OCI-LY1 (cell line): ENCODE results near the gene PLPP1.

Experiments
- H2AFZ ChIP-seq: fragments of 200-600 bp; sonication (generic), shearing (Covaris generic); 2 replicates; pipeline ENCODE4 v1.6.0; 2014; ENCODE audit warnings: antibody characterized with exemption, mild to moderate bottlenecking, low read length
- H3F3A ChIP-seq: fragments of 200-600 bp; sonication (generic), shearing (Covaris generic); 2 replicates; pipeline ENCODE4 v1.6.0; 2014; ENCODE audit warnings: mild to moderate bottlenecking, antibody characterized with exemption, low read length, moderate library complexity; ENCODE audit not compliant: insufficient read depth
- H3K27ac ChIP-seq: fragments of 200-600 bp; sonication (generic); 2 replicates; pipeline ENCODE4 v1.5.1; 2014; ENCODE audit warnings: low read length, mixed run types, mild to moderate bottlenecking, low read depth; ENCODE audit not compliant: poor library complexity, severe bottlenecking
- H3K27me3 ChIP-seq: fragments of 200-600 bp; sonication (generic); 2 replicates; pipeline ENCODE4 v1.6.0; 2014; ENCODE audit warnings: antibody characterized with exemption, mild to moderate bottlenecking, low read length, moderate library complexity; ENCODE audit not compliant: insufficient read depth
- H3K36me3 ChIP-seq: fragments of 200-600 bp; sonication (generic); 2 replicates; pipeline ENCODE4 v1.6.1; 2014; ENCODE audit warnings: mild to moderate bottlenecking, antibody characterized with exemption, low read length, moderate library complexity, mixed read lengths; ENCODE audit not compliant: insufficient read depth
- H3K4me1 ChIP-seq: fragments of 200-600 bp; sonication (generic); 2 replicates; pipeline ENCODE4 v1.5.1; 2014; ENCODE audit warnings: mild to moderate bottlenecking, low read length, moderate library complexity; ENCODE audit not compliant: insufficient read depth, severe bottlenecking
- H3K4me2 ChIP-seq: fragments of 200-600 bp; sonication (generic), shearing (Covaris generic); 2 replicates; pipeline ENCODE4 v1.6.1; 2014; ENCODE audit warnings: low read length
- H3K4me3 ChIP-seq: fragments of 200-600 bp; sonication (generic); 2 replicates; pipeline ENCODE4 v1.5.1; 2014; ENCODE audit warnings: low read length, low read depth, mild to moderate bottlenecking, mixed read lengths; ENCODE audit not compliant: poor library complexity, severe bottlenecking
- H3K79me2 ChIP-seq: fragments of 200-600 bp; shearing (Covaris generic); 2 replicates; pipeline ENCODE4 v1.6.1; 2016; ENCODE audit warnings: mixed run types, low read length, mixed read lengths; ENCODE audit not compliant: insufficient read depth
- H3K9ac ChIP-seq: fragments of 200-600 bp; sonication (generic), shearing (Covaris generic); 2 replicates; pipeline ENCODE4 v1.6.1; 2014; ENCODE audit warnings: mild to moderate bottlenecking, low read length, mixed read lengths
- H3K9me2 ChIP-seq: fragments of 200-600 bp; sonication (generic), shearing (Covaris generic); 2 replicates; pipeline ENCODE4 v1.6.1; 2014; ENCODE audit warnings: low read depth, mild to moderate bottlenecking, low read length, mixed read lengths
- H3K9me3 ChIP-seq: fragments of 200-600 bp; shearing (Covaris generic); 2 replicates; pipeline ENCODE4 v1.6.1; 2014; ENCODE audit warnings: low read length, mixed read lengths
- H4K20me1 ChIP-seq: fragments of 200-600 bp; sonication (generic), shearing (Covaris generic); 2 replicates; pipeline ENCODE4 v1.6.0; 2016; ENCODE audit warnings: mild to moderate bottlenecking, low read length; ENCODE audit not compliant: insufficient read depth
- EZH2 ChIP-seq: fragments of 200-600 bp; sonication (generic), shearing (Covaris generic); IDR thresholded peaks from 2 replicates; pipeline ENCODE4 v1.8.0; 2017; ENCODE audit warnings: borderline replicate concordance, mixed run types, mild to moderate bottlenecking, antibody characterized with exemption, low read length, moderate library complexity, mixed read lengths
- TF ChIP-seq, protein P1 (sequence below): fragments of 200-600 bp; sonication (generic), shearing (Covaris generic); IDR thresholded peaks from 2 replicates; pipeline ENCODE4 v1.5.1; 2017; ENCODE audit warnings: mild to moderate bottlenecking, antibody characterized with exemption, low read length, moderate library complexity, mixed read lengths

PLPP1 gene

DNA sequence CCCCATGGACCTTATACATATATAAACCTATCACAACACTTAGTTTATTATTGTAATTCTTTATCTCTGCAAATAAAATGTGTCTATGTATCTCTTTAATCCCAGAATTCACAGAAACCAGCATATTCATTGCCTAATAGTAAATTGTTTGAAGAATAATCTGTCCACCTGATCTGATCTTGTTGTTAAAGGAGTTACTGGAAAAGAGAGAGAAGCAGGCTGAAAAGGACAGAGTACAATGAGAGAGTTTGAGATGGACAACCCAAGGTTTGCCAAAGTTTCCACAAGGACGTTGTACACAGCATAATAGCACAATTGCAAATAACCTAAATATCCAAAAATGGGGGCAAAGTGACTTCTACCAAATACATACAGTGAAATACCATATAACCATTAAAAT is 23.8 kb downstream of the PLPP1 start:
- Histone ChIP-seq H3K9me3 (no peaks in the 10 kb centered on the region), H3K27me3 (no peaks in the 10 kb centered on the region), H3K4me3 (no peak overlapping the region), H3K9me2 (no peaks in the 10 kb centered on the region), H4K20me1 (no peaks in the 10 kb centered on the region; the same call in 1 of the 2 replicates), H3K4me2 (no peak overlapping the region), H3K27ac (no peak overlapping the region), H3K4me1 (no peaks in the 10 kb centered on the region), H3K9ac (no peak overlapping the region), H3K36me3 (no peaks in the 10 kb centered on the region), H3F3A (no peaks in the 10 kb centered on the region), H2AFZ (no peak overlapping the region), H3K79me2 (no peaks in the 10 kb centered on the region)
- TF ChIP-seq, protein P1, sequence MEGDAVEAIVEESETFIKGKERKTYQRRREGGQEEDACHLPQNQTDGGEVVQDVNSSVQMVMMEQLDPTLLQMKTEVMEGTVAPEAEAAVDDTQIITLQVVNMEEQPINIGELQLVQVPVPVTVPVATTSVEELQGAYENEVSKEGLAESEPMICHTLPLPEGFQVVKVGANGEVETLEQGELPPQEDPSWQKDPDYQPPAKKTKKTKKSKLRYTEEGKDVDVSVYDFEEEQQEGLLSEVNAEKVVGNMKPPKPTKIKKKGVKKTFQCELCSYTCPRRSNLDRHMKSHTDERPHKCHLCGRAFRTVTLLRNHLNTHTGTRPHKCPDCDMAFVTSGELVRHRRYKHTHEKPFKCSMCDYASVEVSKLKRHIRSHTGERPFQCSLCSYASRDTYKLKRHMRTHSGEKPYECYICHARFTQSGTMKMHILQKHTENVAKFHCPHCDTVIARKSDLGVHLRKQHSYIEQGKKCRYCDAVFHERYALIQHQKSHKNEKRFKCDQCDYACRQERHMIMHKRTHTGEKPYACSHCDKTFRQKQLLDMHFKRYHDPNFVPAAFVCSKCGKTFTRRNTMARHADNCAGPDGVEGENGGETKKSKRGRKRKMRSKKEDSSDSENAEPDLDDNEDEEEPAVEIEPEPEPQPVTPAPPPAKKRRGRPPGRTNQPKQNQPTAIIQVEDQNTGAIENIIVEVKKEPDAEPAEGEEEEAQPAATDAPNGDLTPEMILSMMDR = no peak

DNA sequence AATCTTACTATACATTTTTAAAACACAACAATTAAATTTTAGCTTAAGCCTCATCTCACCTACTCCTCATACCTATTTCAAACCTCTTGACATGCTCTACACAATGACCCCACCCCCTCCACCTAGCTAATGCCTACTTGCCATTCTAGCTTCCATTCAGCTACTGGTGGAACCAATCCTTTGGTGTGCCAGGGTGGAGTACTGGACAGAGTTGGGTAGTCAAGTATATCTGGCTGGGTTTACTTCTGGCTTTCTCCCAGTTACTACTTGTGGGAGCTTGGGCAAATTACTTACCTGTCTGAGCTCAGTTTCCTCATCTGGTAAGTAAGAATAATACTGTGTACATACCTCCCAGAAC is 24.3 kb downstream of the PLPP1 start:
- Histone ChIP-seq H3F3A (no peaks in the 10 kb centered on the region), H2AFZ (no peak overlapping the region), H3K9me2 (no peaks in the 10 kb centered on the region), H3K79me2 (no peaks in the 10 kb centered on the region), H4K20me1 (no peaks in the 10 kb centered on the region; the same call in 1 of the 2 replicates), H3K27me3 (no peaks in the 10 kb centered on the region), H3K9me3 (no peaks in the 10 kb centered on the region), H3K4me2 (no peak overlapping the region), H3K9ac (no peak overlapping the region), H3K27ac (no peak overlapping the region), H3K4me3 (no peak overlapping the region), H3K36me3 (no peaks in the 10 kb centered on the region), H3K4me1 (no peaks in the 10 kb centered on the region)
- TF ChIP-seq, protein P1 = no peak
- no peak for TF ChIP-seq EZH2

DNA sequence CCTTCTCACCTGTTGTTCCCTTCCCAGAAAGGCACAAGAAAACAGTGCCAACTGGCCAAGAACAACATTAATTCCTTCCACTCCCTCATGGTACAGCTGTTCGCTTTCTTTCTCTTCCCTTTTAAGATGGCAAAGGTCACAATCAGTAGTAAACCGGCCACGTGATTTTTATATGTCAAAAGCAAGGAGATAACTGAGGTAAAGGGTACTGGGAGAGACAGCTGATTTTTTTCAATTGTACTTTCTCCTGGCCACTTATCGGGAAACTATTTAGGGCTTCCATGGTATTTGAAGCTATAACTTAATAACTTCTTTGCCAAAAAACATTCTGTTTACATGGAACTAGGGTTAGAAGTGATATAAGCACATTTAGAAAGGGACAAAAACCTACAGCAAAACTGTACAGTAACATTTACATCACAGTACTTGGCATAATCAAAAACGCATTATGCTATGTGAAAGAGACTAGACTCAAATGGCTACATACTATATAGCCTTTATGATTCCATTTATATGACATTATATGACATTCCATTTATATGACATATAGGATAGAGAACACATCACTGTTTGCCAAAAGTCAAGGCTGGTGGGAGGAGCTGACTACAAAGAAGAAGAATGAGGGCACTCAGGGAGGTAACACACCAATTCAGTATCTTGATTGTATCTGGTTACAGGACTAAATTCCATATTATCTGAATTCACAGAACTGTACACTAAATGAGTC is 24.8 kb downstream of the PLPP1 start:
- no peaks in the 10 kb centered on the region for H3K27me3 ChIP-seq
- H3K4me1 ChIP-seq = no peaks in the 10 kb centered on the region
- no peaks in the 10 kb centered on the region for H3K9me2 ChIP-seq
- H2AFZ ChIP-seq = no peak overlapping the region
- H3K9me3 ChIP-seq = no peaks in the 10 kb centered on the region
- H3K36me3 ChIP-seq = no peaks in the 10 kb centered on the region
- TF ChIP-seq, protein P1 = no peak
- no peak for TF ChIP-seq EZH2
- no peak overlapping the region for H3K27ac ChIP-seq
- no peak overlapping the region for H3K4me2 ChIP-seq
- H3K9ac ChIP-seq = no peak overlapping the region
- no peak overlapping the region for H3K4me3 ChIP-seq
- no peaks in the 10 kb centered on the region; the same call in 1 of the 2 replicates for H4K20me1 ChIP-seq
- no peaks in the 10 kb centered on the region for H3F3A ChIP-seq
- H3K79me2 ChIP-seq = no peaks in the 10 kb centered on the region
